NCI-H446 treated with DMSO at 0.1 percent for 48 hours (cell line): ENCODE data around the gene ASAP3.
A peak's percentile ranks its signal among the peaks of the same experiment; 100 is the strongest.

Source experiments
- DNase-seq: peaks from one replicate; lab custom pipeline; 2025; lab: John Stamatoyannopoulos, UW

Gene ASAP3

DNA sequence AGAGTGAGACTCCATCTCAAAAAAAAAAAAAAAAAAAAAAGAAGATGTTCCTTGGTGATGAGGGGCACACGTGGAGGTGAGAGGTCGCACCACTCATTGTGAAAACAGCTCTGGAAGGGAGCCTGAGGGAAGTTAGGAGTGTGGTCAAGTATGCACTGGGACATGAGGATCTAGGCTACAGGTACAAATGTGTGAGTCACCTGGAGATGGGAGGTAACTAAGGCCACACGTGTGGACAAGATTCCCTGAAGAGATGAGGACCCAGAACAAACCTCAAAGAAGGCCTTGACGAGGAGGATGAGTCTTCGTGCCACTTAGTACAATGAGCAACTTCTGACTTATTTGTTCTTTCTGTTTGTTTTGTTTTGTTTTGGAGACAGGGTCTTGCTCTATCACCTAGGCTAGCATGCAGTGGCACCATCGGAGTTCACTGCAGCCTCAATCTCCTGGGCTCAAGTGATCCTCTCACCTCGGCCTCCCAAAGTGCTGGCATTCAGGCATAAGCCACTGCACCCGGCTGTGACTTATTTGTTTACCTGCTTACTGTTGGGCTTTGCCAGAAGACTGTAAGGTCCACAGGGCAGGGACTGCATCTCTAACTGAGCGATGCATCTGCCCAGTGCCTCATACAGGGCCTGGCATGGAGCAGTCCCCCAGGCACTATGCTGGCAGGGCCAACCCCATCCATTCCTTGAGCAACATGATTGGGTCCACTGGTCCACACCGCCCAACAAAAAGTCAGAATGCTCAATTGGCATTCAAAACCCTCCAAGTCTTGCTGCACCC, 6.4 kb downstream of the ASAP3 start:
- no peak for DNase-seq

DNA sequence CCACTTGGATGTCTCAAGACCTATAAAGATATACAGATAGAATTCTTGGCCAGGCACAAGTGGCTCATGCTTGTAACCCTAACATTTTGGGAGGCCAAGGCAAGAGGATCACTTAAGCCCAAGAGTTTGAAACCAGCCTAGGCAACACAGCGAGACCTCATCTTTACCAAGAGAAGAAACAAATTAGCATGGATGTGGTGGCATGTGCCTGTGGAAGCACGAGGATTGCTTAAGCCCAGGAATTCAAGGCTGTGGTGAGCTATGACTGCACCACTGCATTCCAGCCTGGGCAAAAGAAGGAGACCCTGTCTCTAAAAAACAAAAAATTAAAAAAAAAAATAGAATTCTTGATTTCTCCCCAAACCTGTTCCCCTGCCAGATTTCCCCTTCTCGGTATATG, 8.3 kb downstream of the ASAP3 start:
- no peak for DNase-seq

DNA sequence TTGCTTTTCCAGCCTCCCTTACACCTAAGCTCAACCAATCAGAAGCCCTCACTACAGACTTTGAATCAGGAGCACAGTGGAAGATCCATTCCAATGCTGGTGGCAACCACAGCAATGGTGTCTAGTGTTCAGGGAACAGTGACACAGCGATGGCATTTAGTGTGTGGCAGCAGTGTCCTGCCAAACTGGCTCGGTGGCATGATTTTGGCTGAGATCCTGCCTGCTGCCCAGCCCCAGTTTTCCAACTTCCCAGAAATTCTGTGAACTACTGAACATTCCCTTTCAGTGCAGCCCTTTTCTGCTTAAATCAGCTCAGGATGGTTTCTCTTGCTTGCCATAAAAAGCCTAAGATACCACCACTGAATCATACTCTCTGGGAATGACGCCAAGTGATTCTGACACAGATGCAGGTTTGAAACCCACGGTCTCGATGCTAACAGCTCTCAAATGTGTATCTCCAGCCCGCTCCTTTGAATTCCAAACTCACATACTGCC, 8.8 kb downstream of the ASAP3 start:
- DNase-seq, result peak; percentile 14

DNA sequence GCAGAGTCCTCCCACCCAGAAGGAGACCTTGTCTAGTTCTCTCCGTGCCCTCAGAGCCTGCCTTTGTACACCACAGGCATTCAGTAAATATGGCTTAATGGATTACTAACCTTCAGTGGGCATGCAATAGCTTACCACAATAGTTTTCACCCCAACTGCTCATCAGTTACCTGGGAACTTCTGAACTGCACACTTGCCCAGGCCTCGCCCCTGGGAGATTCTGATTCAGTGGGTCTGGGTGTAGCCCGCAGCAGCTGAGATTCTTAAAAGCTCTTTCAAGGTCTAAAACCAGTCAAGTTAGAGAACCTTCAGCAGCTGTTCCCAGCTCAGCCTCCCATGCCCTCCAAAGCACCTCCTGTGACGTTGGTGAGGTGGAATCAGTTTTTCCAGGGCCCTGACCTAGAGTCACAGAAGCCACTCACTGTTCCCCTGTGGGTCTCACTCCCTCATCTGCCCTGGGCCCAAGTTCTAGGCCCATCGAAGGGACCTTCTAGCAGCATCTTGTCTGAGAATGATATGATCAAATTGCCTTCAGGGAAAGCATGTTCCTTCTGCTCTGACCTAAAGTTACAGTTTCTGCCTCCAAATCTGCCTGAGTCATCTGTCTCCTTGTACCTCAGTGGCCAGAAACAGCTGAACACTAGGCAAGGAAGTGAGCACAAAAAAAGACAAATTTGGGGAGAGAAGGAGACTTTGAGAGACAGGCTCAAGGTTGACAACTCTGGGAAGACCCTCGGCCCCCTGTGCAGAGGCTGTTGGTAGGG, 10.8 kb downstream of the ASAP3 start:
- no peak for DNase-seq

DNA sequence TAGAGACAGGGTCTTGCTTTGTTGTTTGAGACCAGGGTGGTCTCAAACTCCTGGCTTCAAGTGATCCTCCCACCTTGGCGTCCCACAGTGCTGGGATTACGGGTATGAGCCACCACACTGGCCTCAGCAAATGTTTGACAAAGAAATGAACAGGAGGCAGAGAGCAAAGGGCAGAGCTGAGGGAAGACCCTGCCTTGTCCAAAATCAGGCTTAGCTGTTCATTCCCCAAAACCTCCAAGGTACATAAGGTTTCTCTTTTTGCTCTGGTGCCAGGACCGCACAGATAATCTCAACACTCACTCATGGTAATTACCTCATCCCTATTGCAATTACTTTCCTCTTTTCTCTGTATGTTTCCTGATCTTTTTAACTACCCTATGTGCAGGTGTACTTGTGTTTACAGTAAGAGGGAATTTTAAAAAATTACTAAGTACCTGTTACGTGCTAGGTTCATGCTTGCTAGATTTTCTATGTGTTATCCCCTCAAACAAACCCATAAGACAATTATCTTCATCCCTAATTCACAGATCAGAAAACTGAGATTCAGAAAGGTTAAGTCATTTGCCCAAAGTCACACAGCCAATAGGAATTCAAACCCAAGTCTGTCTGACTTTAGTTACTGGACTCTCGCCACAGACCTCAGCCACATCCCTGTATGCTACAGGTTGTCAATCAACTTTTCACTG, 11.5 kb downstream of the ASAP3 start:
- no peak for DNase-seq

DNA sequence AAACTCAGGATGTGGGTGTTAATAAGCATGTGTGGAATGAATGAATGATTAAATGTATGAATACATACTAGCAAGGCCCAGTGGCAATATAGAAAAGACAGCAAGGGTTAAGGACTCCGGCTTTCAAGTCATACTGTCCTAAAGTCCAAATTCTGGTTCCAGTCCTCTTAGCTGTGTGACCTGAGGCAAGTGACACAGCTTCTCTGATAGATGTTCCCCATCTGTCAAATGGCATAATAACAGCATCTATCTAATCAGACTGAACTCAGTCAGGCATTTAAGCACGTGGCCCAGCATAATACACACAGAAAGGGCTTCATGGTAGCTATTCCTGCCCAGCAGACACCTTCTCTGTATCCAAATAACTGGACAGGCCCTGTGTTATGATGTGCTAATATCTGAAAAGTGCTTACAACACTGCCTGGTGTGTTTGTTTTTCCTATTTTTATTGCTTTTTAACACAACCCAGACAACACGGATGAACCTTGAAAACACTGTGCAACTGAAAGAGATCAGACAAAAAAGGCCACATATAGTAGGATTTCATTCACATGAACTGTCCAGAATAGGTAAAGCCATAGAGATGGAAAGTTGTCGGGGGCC, 12.4 kb downstream of the ASAP3 start:
- no peak for DNase-seq

DNA sequence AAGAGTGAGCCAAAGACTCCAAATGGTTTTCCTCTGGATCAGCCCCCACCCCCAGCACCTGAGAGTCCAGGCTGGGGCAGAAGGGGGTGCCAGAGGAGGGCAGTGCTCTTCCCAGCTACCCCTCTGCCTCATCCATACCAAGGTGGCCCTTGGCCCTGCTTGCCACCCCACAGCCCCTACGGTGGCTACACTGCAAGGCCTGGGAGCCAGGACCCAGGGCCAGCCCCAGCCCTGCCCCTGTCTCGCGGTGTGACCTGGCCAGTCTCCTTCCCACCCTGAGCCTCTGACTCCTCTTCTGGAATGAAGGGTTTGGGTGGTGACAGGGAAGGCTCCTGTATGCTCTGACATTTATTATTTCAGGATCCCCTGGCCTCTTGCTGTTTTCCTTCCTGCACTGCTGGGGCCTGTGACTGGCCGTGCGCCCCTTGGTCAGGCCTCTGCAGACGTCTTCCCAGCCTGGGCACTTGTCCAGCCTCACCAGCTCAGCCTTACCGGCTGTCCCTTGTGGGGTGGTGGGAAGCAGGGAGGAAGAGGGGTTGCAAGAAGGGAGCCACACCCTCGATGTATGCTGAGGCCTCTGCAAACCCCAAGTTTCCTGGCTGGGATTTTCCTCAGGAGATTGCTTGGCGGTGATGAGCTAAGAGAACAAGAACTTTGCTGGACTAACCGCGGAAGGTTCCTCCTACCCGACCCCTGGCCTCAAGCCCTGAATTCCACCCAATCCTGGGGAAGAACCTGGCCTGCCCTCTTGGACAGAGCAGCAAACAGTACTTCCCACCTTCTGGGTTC, 13.5 kb downstream of the ASAP3 start:
- DNase-seq, result no peak

DNA sequence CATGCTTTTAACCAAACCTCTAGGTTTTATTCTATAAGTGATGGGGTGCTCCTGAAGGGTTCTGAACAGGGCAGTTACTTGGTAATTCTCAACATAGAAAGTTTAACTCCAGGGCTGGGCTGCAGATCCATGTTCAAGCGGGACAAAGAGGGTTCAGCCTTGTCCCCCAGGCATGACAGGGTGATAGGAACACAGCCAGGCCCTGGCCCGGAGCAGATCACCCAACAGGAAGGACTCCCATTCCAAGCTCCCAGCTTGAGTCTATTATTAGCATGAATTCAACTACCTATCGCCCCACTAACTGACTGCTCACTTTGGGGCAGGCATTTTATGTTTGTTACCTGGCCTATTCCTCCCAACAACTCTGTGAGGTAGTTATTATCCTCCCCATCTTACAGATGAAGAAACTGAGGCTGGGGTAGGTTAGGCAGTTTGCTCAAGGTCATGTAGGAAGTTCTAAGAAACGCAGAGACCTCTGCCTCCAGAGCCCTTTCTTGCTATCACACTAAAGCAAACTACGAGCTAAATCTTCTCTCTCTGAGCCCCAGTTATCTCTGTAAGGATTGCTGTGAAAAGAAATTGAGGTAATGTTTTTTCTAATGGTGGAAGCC, 14.5 kb downstream of the ASAP3 start:
- DNase-seq, result no peak

DNA sequence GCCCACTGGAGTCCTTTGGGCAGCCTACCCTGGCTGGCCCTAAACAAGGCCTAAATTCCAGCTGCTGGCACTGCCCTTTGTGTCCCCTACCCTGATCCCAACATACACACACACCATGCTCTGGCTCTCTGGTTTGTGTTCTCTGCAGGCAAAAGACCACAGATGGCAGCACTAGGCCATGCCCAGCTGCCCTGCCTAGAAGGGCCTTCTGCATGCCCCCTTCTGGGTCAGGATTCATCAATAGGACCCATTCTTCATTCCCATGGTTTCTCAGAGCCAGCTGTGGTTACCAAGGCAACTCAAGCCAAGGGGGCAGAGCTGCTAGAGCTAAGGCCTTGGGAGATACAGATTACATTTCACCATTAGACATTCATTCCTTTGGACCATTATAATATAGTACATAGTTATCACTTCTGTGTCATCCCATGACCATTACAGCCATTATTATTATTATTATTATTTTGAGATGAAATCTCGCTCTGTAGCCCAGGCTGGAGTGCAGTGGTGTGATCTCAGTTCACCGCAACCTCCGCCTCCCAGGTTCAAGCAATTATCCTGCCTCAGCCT, 17.5 kb downstream of the ASAP3 start:
- no peak for DNase-seq

DNA sequence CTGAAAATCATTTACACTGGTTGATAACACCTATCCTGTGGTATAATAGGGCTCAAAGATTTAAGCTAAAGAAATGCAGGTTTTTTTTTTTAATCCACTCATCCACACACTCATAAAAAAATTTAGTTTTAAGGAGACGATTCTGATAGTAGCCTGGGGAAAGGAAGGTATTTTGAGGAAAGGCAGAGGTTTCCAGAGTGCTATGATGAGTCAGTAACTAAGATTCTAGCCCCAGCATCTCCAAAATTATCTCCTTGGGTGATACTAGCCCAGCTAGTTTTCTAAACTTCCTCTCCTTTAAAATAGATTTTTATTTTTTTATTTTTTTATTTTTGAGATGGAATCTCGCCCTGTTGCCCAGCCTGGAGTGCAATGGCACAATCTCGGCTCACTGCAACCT, 20.7 kb downstream of the ASAP3 start:
- no peak for DNase-seq

DNA sequence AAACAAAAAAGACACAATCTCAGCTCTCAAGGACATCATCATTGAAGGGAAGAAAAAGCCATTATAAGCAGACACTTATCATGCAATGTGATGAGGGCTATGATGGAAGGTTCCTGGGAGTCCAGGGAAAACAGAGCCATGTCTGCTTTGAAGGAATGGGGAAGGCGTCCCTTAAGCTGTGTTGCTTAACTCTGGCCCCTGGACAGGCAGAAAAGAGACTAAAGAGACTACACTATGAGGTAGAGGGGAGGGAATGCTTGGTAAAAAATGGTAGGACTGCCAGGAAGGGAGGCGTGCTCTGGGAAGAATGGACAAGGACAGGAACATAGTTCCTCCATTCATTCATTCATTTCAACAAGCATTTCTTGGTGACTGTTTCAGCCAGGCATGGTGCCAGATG, 21.2 kb downstream of the ASAP3 start:
- no peak for DNase-seq

DNA sequence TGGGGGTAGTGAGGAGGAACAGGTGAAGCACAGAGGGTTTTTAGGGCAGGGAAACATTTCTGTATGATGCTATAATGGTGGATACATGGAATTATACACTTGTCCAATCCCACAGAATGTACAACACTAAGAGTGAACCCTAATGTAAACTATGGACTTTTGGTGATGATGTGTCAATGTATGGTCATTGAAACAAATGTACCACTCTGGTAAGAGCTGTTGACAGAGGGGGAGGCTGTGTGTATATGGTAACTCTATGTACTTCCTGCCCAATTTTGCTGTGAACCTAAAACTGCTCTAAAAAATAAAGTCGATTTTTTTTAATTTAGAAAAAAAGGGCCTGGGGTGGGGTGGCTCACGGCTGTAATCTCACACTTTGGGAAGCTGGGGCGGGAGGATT, 22.9 kb downstream of the ASAP3 start:
- no peak for DNase-seq

DNA sequence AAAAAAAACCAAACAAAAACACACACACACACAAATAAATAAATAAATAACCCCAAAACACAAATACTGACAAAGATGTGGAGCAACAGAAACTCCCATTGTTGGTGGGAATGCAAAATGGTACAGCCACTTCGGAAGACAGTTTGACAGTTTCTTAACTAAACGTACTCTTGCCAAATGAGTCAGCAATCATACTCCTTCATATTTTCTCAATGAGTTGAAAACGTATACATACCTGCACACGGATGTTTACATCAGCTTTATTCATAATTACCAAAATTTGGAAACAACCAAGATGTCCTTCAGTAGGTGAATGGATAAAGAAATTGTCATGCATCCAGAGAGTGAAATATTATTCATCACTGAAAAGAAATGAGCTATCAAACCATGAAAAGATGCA, 23.5 kb downstream of the ASAP3 start:
- no peak for DNase-seq

DNA sequence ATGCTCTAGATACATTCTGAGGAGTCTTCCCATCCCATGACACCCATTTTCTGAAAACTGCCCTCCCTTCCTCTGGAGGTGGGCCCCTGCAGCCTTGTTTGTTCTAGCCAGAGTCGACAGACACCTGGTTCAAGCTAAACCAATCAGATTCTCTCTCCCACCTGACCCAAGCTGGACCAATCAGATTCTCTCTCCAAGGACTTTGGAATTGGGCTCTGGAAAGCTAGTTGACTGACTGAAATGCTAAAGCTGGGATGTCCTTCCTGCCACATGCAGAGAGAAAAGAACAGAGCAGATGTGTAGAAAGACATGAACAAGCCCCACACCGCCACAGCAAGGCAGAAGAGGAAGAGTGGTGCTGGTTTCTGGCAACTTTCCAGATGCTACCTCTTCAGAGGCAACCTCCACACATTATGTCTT, 24.6 kb downstream of the ASAP3 start:
- no peak for DNase-seq

DNA sequence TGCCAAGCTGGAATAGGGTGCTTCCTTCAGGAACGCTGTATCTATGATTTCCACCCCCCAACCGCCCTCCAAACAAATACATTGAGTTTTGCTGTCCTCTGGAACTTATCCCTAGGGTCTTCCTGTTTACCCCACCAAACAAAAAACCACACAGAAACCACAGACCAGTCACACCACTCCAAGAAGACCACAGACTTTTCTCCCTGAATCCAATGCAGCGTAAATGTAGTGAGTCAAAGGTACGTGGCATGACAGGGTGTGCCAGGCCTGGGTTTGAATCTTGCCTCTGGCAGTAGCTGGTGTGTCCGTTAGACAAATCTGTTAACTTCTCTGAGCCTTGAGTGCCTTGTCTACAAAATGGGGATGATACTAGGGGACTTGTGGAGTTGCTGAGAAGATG, 27.8 kb downstream of the ASAP3 start:
- no peak for DNase-seq

DNA sequence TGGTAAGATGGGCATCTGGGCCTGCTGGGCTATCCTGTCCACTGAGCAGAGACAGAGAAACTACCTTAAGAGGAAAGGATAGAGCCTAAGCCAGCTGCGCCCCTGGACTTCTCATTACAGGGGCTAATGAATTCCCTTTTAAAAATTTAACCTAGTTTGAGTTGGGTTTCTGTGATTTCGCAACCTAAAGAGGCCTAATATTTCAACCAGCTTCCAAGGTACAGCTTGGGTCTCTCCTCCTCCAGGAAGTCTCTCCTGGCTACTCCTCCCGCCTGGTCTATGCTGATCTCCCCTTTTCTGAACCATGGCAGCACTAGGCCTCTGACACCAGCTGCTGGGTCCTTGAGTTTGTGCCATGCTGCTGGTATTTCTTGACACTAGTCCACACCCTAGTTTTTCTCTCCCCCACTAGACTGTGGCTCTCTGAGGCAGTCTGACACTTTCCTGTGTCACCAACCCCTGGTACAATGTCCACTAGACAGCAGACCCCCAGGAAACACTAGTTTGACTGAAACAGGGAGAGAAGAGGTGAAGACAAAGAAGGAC, 30.5 kb downstream of the ASAP3 start:
- DNase-seq, result no peak

DNA sequence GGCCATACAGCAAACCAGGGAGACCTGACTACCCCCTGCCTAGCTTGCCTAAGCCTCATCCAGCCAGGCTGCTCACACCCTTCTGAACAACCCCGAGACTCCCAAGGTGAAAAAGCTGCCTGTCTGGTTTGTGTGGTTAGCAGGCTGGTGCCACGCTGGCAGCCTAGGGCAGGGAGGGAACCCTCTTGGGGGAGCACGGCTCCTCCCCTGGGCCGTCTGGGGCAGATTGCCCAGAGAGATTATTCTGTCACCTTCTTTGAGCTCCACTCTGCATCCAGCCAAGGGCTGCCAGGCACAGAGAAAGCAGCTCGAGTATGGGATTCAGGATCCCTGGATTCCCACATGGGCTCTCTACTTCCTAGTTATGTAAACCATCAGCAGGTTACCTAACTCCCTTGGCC, 32.0 kb downstream of the ASAP3 start:
- no peak for DNase-seq

DNA sequence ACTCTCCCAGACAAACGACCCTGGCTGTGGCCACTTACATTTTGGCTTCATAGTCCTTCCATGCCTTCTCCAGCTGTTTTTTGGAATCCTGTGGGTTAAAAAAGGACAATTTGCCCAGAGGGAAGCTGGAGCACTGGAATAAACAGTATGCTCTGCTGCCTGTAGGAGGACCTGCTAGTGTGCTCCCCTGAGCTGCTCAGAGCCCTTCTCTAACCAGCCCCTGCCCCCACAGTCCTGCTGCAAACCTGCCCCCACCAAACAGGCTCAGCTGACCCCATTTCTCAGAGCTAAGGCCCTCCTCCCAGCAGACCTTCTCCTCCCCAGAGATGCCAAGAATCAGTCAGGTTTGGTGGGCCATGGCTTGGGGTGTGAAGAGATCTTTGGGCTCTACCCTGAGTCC, 32.5 kb downstream of the ASAP3 start:
- DNase-seq, result no peak

DNA sequence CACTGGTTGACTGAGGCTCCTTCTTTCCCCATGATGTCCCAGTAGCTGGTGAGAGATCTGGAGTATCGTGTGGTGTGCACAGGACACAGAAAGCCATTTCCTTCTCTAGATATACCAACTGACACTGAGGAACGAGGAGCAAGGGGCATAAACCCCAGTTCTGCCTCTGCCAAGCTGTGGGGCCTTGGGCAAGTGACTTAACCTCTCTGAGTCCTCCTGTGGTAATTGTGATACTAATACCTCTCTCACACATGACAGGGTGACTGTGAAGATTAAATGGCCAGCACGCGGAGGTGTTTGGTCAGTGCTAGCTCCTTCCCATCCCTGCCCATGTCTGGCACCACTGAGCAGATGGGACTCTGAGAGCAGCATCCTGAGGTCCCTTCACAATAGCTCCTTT, 33.1 kb downstream of the ASAP3 start:
- no peak for DNase-seq

DNA sequence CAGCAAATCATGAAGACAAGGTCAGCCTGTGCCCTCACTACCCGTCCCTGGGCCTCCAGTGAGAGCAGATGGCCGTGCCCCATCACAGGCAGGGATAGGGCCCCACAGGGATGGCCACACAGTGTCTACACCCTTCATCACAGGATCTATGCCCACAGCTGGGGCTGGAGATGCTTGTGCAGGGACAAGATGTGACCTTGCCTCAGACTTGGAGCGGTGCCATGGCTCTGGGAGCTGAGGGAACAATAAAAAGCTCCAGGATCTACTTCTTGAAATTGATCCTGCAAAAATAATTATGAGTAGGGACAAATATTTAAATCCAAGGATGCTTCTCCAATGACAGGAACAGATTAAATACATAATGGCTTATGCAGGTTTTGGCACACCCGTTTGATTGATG, 34.0 kb downstream of the ASAP3 start:
- no peak for DNase-seq

DNA sequence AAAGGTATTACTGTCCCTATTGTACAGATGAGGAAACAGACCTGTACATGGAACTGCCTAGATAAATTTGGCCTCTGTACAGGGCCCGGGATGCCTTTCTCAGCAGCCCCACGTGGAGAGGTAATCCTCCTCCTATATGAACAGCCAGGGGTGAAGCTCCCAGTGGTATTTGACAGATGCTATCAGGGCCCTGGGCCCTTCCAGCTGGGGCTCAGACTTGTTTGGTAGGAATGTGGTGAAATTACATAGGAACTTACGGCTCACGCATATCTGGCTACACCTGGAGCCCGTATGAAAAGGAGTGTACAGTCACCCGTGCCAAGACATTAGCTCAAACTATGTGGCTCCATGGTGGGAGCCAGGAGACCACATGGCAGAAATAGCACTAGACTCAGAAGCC, 34.7 kb downstream of the ASAP3 start:
- DNase-seq, result no peak
